Left lung (tissue), 10 donors: ENCODE measurements around the gene LACTB. TPM values are rescaled to one million over a fixed set of nuclear protein-coding genes. Genes with fewer than 3 reads are reported as not detected.
A peak's percentile ranks its signal among the peaks of the same experiment; 100 is the strongest.

Source experiments
- ATAC-seq: fragments of 200-7000 bp; cut with Tn5 transposase; one replicate; pipeline ENCODE4 v1.9.1; 2020; ENCODE audit warnings: moderate library complexity
- DNase-seq, 4 donors: peaks; one replicate each; pipeline ENCODE4 v3.0.0-alpha.2; 2013 to 2020
- H3K27ac ChIP-seq, 2 donors: fragments of 200-600 bp; sonication (generic) in 1 of 2; one replicate each; pipeline versions ENCODE4 v1.5.0 to v1.8.0; 2020 to 2021
- H3K27me3 ChIP-seq, 2 donors: fragments of 200-600 bp; sonication (generic) in 1 of 2; one replicate each; pipeline versions ENCODE4 v1.5.0 to v1.8.0; 2020 to 2021
- H3K36me3 ChIP-seq, 2 donors: fragments of 200-600 bp; sonication (generic) in 1 of 2; one replicate each; pipeline versions ENCODE4 v1.5.0 to v1.8.0; 2020 to 2021
- H3K4me1 ChIP-seq, 2 donors: fragments of 200-600 bp; one replicate each; pipeline ENCODE4 v1.8.0; 2021
- H3K4me3 ChIP-seq, 2 donors: fragments of 200-600 bp; sonication (generic) in 1 of 2; one replicate each; pipeline versions ENCODE4 v1.5.0 to v1.8.0; 2020 to 2021; ENCODE audit warnings: mild to moderate bottlenecking in 1 of 2
- H3K9me3 ChIP-seq, 2 donors: fragments of 200-600 bp; sonication (generic) in 1 of 2; one replicate each; pipeline versions ENCODE4 v1.5.0 to v1.8.0; 2020 to 2021
- intact Hi-C, 2 donors: fragments of 100-400 bp; cut with DNase I; formaldehyde crosslinking; loops; one replicate each; pipeline versions ENCODE4 v1.11.2 to v1.14.2; 2022
- polyA plus RNA-seq, 6 donors: library from polyadenylated mRNA; unstranded; fragments of 120-200 nt; gene quantifications; one replicate each; pipeline ENCODE4 v1.2.1, GENCODE V29; 2013; ENCODE audit not compliant: insufficient read length in 6 of 6
- total RNA-seq, 2 donors: library from RNA; stranded (reverse); fragmentation: NEBNext Ultra II Directional; extraction: Animal tissue kit (Norgen Biotek cat#: 25700); gene quantifications; one replicate each; pipeline ENCODE4 v1.2.1, GENCODE V29; 2021
- TF ChIP-seq, protein P1 (sequence below), 2 donors: fragments of 200-600 bp; sonication (generic) in 1 of 2; IDR thresholded peaks; one replicate each; pipeline versions ENCODE4 v1.5.0 to v1.8.0; 2021; ENCODE audit warnings: antibody characterized with exemption in 2 of 2
- donor health status: DM: no; HTN: yes; CAD: no.
- donor health status: DM: no; HTN: no; CAD: no.

The LACTB gene
- total and polyA plus RNA-seq, 8 donors = 17.9 to 41.8 (median 19.9) TPM

DNA sequence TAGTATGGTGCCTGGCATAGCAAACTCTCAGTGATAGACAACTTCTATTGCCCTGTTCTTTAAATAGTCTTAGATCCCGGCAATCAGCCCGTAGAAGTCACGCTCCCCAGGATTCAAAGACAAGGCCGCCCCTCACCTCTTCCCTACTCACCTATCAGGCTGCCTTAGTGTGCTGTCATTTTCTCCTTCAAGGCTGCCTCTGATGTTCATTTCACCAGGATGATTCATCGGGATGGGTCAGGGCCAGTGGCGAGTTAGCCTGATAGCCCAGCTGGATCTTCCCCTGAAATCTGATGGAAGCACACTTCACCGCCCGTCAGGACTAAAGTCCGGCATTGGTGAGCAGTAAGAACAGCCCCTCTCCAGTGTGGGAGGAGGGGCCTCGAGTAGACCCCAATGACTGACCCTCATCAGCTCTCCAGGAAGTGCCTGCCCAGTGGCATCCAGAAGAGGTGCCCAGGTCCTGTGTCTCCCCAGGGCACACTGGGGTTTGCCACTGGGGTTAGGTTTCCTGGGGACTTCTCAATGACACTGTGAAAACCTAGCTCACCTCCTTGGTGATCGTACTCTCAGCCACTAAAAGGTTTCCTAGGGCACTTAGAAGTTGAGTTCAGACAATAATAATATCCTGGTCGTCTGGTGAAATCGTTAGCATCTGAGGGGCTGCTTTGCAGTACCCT lies 41.6 kb upstream of the LACTB start:
- Histone ChIP-seq H3K4me3 (no peak overlapping the region), H3K4me1 (peaks cover 10 to 11% of the 10 kb centered on the region in 2 donors), H3K9me3 (no peaks in the 10 kb centered on the region), H3K27me3 (no peaks in the 10 kb centered on the region), H3K27ac (no peak overlapping the region), H3K36me3 (no peaks in the 10 kb centered on the region)
- peak; percentile 18 for ATAC-seq
- TF ChIP-seq, protein P1, sequence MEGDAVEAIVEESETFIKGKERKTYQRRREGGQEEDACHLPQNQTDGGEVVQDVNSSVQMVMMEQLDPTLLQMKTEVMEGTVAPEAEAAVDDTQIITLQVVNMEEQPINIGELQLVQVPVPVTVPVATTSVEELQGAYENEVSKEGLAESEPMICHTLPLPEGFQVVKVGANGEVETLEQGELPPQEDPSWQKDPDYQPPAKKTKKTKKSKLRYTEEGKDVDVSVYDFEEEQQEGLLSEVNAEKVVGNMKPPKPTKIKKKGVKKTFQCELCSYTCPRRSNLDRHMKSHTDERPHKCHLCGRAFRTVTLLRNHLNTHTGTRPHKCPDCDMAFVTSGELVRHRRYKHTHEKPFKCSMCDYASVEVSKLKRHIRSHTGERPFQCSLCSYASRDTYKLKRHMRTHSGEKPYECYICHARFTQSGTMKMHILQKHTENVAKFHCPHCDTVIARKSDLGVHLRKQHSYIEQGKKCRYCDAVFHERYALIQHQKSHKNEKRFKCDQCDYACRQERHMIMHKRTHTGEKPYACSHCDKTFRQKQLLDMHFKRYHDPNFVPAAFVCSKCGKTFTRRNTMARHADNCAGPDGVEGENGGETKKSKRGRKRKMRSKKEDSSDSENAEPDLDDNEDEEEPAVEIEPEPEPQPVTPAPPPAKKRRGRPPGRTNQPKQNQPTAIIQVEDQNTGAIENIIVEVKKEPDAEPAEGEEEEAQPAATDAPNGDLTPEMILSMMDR (IDR thresholded peaks at IDR 0.05) = no peak
- intact Hi-C loops = loop anchor here in 1 of 2 donors (10.0 kb wide), 1 partner anchor 295 kb away; no protein-coding TSS in a partner anchor
- no peak for DNase-seq

DNA sequence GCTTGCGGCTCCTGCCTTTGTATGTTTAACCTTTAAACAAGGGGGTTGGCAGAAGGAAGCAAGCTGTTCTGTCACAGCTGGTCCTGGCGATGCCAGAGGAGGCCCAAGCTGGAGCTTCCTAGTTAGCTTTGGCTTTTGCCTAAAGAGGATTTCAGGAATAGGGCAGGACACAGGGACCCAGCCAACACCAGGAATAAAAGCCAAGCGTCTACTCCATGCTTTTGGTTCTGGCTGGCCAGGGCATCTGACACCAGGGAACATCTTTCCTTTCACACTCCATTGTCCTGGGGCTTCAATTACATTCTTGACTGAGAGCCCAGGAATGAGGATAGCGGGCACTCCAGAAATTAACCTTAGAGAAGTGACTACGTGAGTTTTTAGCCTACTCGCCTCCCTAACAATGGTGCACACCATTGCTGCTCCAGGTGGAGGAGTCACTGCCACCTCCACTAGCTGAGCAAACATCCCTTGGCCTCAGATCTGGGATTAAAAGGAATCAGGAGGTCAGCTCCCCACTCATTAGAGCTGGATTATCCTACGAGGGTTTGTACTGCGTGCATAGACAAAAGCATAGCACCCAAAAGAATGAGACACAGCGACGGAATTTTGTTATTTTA lies 40.9 kb upstream of the LACTB start:
- intact Hi-C loops = loop anchor here in 1 of 2 donors (10.0 kb wide), 1 partner anchor 296 kb away; no protein-coding TSS in a partner anchor
- no peaks in the 10 kb centered on the region for H3K27me3 ChIP-seq

DNA sequence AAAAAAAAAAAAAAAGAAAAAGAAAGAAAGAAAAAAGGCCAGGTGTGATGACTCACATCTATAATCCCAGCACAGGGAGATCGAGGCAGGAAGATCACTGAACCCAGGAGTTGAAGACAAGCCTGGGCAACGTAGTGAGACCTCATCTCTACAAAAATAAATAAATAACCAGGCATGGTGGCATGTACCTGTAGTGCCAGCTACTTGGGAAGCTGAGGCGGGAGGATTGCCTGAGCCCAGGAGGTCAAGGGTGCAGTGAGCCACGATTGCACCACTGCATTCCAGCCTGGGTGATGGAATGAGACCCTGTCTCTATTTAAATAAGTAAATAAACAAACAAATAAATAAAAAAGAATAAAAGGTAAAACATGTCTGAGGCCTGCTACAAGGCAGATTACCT lies 39.3 kb upstream of the LACTB start:
- DNase-seq (no peak), ATAC-seq (no peak)
- intact Hi-C loops = loop anchor here in 1 of 2 donors (10.0 kb wide), 1 partner anchor 298 kb away; no protein-coding TSS in a partner anchor
- H3K36me3 ChIP-seq = no peaks in the 10 kb centered on the region
- H3K9me3 ChIP-seq = no peaks in the 10 kb centered on the region
- TF ChIP-seq, protein P1 (IDR thresholded peaks at IDR 0.05) = no peak
- H3K27me3 ChIP-seq = no peaks in the 10 kb centered on the region
- no peak overlapping the region for H3K4me3 ChIP-seq
- H3K27ac ChIP-seq = peak overlapping the region in 1 of 2 donors; percentile 23
- peaks cover 0 to 5% of the 10 kb centered on the region in 2 donors for H3K4me1 ChIP-seq

More for the DNA sequence above, 40.9 kb upstream of the LACTB start:
- TF ChIP-seq, protein P1 (IDR thresholded peaks at IDR 0.05) = no peak
- ATAC-seq (no peak), DNase-seq (no peak)
- Histone ChIP-seq H3K27ac (no peak overlapping the region), H3K4me3 (no peak overlapping the region), H3K36me3 (no peaks in the 10 kb centered on the region), H3K9me3 (no peaks in the 10 kb centered on the region), H3K4me1 (peaks cover 4 to 8% of the 10 kb centered on the region in 2 donors)

DNA sequence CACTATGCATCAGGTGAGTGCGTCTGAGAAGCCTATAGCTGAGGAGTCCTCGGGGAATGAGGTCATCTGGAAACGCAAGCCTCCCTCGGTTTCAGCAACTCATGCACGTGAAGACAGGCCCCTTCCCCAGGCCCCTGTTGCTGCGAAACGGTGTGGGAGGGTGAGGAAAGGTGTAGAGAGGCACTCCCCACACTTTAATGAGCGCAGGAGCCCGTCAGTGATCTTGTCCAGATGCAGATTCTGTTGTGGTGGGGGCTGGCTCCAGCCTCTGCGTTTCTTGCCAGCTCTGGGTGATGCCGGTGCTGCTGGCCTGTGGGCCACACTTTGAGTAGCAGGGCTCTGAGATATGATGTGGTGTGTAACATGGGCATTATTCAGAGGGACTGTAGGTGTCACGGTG lies 38.6 kb upstream of the LACTB start:
- DNase-seq = no peak
- no peak overlapping the region for H3K27ac ChIP-seq
- no peak for ATAC-seq
- TF ChIP-seq, protein P1 (IDR thresholded peaks at IDR 0.05) = no peak
- no peaks in the 10 kb centered on the region for H3K36me3 ChIP-seq
- H3K27me3 ChIP-seq = no peaks in the 10 kb centered on the region
- no peaks in the 10 kb centered on the region for H3K9me3 ChIP-seq
- H3K4me3 ChIP-seq = no peak overlapping the region
- peaks cover 0 to 5% of the 10 kb centered on the region in 2 donors for H3K4me1 ChIP-seq
- intact Hi-C loops = loop anchor here in 1 of 2 donors (10.0 kb wide), 1 partner anchor 298 kb away; no protein-coding TSS in a partner anchor

DNA sequence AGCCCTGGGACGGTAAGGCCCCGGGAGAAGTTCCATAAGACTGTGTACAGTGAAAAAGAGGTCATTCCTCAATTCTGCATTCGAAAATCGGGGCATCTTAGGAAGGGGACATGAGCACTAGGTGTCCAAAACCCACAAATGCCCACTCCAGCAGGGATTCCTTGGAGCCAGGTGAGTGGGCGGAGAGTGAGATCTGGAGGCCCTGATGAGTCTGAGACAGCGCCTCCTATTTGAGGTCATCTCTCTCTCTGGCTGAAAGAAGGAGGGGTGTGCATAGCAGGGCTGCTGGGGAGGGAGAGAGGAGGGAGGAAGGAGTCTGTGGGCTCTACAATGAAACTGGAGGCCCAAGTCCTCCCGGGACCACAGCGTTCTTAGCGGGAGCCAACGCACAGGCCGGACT lies 38.1 kb upstream of the LACTB start:
- Histone ChIP-seq H3K9me3 (no peaks in the 10 kb centered on the region), H3K4me3 (no peak overlapping the region), H3K4me1 (peaks cover 0 to 6% of the 10 kb centered on the region in 2 donors), H3K27me3 (no peaks in the 10 kb centered on the region), H3K27ac (no peak overlapping the region), H3K36me3 (no peaks in the 10 kb centered on the region)
- ATAC-seq = no peak
- no peak for DNase-seq
- intact Hi-C loops = loop anchor here in 1 of 2 donors (10.0 kb wide), 1 partner anchor 299 kb away; no protein-coding TSS in a partner anchor
- TF ChIP-seq, protein P1 (IDR thresholded peaks at IDR 0.05) = no peak
